ENCODE measurements around the gene NTN1.
"Not testable (repeated sequence)": the region's sequence is repeated elsewhere in the genome, so short reads cannot be mapped to it uniquely, and the experiment has no call there.

Gene NTN1

DNA sequence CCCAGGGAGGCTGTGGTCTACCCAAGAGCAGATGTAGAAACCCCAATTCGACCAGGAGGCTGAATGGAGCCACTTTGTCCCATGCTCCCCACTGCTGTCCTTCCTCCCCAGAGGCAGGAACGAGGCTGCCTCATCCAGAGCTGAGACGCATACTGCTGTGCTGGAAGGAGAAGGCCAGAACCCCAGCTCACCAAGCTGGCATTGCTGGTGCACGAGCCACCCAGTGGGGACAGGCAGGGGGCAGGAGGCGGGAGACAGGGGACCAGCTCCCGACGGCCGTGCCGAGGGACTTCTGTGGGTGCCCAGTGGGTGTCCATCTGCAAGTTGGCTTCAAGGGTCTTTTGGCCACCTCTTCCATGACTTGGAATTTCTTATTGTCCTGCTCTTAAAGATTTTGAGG lies 66.6 kb downstream of the NTN1 start:
- DNase-seq (ENCODE audit: low read depth): no peak

DNA sequence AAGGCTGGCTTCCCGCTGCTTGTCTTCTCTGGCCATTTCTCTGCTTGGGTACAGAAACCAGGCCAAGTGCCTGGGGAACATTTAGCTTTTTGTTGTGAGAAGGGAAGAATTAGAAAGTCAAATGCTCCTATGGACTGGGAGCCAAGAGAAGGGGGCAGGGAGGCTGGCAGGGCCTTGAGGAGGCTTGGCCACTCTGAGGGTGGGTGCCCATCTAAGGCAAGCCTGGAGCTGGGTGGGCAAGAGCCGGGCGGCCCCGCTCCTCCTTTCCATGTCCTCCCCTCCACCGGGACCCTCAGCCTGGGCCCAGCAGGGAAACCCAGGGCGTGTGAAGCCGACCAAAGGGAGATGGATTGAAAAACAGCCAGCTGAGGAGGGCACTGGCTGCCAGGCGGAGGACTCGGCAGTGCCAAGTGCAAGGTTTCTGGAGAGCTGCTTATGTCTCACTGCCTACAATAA lies 69.4 kb downstream of the NTN1 start:
- no peak for DNase-seq (ENCODE audit: low read depth)

DNA sequence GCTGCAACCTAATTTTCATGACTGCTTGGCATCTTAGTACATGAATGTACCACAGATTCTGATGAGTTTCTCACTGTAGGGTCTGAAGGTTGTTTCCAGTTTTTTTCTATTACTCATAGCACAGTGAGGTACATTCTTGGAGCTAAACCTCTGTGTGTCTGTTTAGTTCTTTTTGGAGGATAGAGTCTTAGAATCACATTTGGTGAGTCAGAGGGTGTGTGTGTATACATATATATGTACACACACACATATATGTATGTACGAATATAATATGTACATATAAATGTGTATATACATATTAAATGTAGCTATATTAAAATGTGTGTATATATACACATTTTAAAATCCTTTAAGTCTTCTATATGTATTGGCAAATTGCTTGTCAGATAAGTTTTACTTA lies 72.9 kb downstream of the NTN1 start:
- no peak for DNase-seq (ENCODE audit: low read depth)

DNA sequence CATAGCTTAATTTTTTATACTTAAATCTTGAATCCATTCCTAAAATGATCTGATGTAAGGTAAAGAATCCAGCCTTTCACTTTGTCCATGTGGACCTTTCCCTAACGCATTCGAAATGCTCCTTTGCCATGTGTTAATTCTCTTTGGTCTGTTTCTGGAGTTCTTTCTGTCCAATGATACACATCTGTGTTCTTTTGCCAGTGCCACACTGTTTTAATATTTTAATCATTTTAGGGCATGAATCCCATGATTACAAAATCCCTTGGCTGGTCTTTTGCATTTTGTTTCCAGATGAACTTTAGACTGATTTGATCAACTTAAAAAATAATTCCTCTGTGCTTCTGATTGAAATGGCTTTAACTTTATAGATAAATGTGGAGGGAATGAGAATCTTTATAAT lies 74.1 kb downstream of the NTN1 start:
- no peak for DNase-seq (ENCODE audit: low read depth)

DNA sequence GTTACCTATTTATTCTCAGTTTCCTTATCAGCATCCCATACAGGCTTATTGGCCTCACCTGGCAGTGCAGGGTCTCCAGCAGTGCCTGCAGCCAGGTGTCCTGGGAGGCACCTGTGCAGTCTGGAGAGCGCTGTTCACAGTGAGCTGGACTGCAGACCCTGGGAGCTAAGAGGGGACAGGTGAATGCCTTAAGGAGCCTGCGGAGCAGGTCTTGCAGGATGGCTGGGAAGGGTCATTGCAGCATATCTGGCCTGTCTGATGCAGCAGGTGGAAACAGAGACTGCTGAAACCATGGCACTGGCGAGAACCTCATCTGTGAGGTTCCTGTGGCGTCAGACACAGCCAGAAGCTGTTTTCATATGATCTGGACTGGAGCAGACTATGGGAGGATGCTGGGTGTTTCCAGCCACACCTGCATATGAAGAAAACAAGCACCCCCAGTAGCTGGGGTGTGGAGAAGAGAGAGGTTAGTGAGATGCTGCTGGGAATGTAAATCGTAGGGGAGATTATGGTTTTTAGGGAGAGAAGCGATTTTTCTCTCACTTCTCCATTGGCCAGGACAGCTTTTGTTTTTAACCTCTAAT lies 77.0 kb downstream of the NTN1 start:
- DNase-seq (ENCODE audit: low read depth): no peak

DNA sequence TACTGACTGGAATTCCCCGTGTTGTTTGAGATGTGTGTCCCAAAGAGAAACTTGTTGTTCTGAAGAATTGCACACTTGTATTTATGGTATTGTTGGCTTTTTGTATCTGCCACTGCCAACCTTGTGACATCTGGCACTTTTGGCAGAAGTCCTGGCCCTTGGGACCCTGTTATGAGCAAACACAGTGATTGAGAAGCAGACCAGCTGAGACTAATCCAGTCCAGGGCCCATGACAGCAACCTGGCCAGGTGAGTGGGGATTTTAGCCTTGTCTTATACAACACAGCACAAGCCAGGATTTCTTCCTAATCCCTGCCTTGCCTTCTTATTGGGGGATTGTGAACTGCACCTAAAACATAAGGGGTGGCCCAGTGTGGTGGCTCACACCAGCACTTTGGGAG lies 80.0 kb downstream of the NTN1 start:
- DNase-seq (ENCODE audit: low read depth): no peak

DNA sequence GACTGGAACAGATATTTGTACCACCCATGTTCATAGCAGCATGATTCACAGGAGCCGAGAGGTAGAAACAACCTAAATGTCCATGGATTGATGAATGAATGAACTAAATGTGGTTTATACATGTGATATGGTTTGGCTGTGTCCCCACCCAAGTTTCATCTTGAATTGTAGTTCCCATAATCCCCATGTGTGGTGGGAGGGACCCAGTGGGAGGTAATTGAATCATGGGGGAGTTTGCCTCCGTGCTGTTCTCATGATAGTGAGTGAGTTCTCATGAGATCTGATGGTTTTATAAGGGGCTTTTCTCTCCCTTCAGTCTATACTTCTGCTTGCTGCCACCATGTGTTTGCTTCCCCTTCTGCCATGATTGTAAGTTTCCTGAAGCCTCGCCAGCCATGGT lies 81.9 kb downstream of the NTN1 start:
- not testable (repeated sequence) for DNase-seq (ENCODE audit: low read depth)

DNA sequence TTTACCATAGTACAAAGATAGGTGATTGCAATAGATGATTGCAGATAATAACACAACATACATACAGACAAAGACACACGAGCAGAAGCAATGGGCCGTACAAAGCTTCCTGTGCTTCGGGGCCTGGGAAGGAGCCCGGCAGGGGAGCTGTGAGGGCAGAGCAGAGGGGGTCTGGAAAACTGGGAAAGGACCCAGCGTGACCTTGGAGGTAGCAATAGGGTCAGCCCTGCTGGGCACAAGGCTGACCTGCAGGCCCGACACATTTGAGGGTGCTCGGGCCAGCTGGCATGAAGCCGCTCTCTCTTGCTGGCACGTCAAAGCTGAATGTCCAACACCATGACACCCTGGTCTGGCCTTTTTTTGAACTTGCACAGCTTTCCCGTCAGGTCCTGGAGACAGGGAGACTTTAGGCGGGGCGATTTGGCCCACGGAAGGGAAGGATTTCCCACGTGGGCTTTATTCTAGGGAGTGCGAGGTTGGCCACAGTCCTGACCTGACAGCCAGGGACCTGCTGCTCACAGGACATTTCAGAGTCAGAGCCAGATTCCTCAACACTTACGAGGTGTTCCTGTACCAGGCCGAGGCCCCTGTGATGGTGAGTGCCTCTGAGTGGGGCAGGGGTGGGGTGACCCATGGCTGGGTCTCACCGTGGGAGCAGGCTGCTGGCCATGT lies 83.2 kb downstream of the NTN1 start:
- DNase-seq (ENCODE audit: low read depth): no peak

DNA sequence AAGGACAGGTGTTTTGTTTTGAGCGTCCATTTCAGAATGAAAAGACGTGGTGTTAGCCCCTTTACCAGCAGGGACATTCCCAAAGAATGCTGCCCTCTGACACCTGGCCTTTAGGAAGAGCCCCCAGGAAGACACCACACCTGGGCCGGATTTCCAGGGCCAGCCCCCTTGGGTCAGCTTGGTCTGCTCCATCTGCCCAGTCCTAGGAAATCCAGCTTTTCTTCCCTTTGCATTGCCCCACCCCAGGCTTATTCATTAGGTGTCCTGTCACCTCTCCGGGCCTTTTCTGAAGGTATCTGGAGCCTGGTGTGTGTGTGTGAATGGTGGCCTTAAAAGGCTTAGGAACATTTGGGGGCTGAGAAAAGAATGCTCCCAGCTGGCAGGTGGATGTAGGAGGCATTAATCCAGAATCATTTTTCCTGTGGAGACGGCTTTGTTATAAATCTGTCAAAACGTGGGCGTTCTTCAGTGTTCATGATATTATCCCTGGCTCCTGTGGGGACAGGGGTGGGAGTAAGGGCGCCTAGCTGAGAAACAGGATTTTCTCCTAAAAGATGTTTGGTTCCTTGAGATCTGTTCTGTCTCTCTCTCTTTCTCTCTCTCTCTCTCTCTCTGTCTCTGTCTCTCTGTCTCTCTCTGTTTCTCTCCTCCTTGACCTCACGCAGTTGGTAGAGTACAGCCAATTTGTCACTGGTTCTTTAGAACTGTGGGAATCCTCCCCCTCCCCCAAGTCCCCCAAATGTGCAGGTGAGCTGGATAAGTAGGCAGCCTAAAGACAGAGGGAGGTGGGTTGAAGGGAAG lies 84.0 kb downstream of the NTN1 start:
- DNase-seq (ENCODE audit: low read depth): no peak

DNA sequence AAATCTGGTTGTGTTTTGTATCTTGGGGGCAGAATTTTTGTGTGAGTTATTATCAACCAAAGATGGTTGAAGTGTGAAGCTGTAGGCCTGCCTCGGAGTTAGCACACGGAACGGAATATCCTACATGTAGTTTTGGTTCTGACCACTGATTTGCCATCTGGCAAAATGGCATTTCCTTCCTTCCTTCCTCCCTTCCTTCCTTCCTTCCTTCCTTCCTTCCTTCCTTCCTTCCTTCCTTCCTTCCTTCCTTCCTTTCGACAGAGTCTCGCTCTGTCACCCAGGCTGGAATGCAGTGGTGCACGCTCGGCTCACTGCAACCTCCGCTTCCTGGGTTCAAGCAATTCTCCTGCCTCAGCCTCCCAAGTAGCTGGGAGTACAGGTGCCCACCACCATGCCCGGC lies 85.0 kb downstream of the NTN1 start:
- not testable (repeated sequence) for DNase-seq (ENCODE audit: low read depth)

DNA sequence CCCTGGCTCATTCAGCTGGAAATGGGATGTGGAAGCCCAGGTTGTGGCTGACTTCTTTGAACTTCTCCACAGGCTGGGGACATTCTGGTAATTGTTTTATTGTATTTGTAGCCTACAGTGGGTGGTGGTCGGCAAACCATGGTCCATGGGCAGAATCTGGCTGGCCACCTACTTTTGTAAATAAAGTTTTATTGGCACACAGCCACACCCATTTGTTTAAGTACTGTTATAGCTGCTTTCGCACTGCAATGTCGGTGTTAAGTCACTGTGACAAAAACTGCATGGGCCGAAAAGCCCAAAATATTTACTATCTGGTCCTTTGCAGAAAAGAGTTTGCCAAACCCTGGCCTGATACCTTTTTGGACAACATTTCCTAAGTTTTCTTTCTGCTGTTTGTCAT lies 86.2 kb downstream of the NTN1 start:
- DNase-seq (ENCODE audit: low read depth): no peak

DNA sequence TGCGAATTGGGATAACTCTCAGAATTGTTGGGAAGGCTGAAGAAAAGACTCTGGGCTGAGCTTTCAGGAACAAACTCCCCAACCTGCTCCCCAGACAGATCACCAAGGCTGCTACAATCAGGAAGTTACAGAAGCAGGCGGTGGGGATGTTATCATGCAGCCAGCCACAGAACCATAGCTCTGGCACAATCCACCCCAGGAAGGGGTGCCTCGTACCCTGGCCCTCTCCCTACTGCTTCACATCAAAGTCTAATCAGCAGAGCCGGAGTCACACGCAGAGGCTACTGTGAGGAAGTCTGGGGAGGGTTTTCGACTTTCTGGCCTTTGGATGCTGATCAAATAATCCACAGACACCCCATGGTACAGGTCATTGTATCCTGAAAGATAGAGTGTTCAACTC lies 86.8 kb downstream of the NTN1 start:
- peak; percentile 58 for DNase-seq (ENCODE audit: low read depth)

DNA sequence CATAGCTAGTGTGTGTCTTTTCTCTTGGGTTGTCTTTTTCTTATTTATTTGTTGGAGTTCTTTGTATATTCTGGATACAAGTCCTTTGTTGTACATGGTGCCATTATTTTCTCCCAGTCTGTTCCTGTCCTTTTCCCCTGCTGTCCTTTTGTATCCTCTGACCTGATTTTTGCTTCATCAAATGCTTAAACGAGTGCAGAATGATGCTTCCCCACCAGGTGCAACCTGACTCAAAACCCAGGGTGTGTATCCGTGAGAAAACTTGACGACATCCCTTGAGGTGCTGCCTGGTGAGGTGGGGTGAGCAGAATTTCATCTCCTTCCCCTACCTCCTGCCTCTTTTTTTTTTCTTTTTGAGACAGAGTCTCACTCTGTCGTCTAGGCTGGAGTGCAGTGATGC lies 88.6 kb downstream of the NTN1 start:
- no peak for DNase-seq (ENCODE audit: low read depth)

DNA sequence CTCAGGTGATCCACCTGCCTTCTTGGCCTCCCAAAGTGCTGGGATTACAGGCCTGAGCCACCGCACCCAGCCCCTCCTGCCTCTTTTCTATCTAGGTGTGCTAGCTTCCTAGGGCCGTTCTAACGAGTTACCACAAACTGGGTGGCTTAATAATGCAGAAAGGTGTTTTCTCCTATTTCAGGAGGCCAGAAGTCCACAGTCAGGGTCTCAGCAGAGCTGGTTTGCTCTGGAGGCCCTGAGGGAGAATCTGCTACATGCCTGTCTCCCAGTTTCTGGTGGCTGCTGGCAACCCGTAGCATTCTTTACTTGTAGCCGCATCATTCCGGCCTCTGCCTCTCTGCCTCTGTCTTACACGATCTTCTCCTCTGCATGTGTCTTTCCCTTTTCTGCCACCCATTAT lies 89.2 kb downstream of the NTN1 start:
- no peak for DNase-seq (ENCODE audit: low read depth)

DNA sequence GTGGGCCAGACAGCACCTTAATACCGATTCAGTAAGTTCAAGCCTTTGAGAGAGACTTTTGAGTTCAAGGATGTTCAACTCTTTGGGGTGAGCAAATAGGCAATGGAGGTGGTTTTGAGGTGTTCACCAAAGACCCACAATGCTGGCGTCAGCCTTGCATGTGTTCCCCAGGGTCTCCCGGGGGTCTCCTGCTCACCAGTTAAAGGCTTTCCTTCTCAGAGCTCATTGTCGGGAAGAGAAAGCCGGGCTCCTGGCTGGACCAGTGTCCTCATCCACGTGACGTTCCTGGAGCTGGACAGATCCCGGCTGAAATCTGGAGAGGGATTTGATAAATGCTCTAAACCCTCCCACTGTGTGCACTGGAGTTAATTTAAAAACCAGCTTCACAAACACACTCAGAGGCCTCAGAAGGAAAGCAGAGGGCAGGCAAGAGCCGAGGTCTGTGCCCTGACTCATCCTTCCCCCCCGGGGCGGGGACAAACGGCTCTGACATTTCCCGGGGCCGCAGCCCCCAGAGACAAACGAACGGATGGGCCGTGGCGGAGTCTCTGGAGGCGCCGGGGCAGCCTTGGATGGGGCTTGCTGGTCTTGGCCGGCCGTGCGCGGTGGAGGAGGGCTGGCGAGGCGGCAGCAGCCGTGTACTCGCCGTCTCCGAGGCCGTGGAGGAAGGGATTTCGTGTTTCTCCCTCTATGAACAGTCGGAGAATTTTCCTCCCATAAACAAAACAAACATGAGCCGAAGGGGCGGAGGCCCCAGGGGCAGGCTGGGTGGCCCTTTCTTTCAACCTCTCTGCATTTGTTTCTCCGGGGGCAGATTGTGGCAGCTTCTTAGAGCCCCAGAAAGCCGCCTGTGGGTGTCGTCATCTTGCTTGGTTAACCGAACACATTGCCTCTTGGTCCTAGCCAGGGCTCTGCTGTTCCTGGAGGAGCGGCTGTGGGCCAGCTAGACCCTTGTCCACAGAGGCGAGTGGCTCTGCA lies 94.2 kb downstream of the NTN1 start:
- DNase-seq (ENCODE audit: low read depth): peak; percentile 26

DNA sequence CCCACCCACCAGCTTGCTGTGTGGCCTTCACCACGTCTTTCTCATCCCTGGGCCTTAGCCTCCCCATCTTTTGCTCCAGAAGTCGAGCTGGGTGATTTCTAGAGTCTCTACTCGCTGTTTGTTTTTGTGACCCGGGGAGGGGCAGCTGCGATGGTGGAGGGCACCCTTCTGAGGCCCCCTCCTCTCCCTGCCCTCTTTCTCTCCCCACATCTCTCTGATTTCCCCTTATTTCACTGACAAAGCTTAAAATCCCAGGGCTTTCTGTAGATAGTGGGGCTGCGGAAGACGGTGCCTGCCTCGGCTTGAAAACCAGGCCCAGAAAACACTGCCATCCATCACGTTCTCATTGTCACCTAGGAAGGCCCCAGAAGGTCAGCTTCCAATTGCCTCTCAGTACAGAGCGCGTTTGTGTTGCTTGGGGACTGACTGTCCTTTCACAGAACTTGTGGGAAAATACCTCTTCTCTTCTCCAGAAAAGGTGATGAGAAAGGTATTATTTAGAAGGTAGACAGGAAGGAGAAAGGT lies 95.1 kb downstream of the NTN1 start:
- DNase-seq (ENCODE audit: low read depth): no peak

DNA sequence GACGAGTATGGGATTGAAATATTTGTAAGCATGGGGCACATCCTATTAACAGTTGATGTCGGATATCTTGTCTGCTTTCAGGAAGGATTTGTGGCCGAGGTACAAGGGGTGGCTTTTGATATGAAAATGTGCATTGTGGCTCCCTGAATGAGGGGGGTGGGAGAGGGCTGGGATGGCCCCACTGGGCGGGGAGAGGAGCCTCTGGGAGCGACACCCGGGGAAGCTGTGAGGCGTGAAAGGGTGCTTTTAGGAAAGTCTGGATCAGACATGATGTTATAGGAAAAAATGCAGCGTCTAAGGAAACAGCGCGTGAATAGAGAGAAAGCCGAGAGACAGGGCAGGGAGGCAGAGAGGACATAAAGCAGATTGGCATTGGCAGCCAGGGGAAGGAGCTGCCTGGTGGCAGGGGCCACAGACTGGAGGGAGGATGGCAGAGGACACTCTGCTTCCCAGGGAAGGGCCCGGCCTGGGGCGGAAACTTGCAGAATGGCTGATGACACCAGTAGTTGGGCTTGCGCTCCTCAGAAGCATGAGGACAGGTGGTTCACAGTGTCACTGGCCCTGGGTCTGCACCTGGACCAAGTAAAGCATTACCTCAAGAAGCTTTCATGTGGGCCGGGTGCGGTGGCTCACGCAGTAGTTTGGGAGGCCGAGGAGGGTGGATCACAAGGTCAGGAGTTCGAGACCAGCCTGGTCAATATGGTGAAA lies 95.7 kb downstream of the NTN1 start:
- no peak for DNase-seq (ENCODE audit: low read depth)

DNA sequence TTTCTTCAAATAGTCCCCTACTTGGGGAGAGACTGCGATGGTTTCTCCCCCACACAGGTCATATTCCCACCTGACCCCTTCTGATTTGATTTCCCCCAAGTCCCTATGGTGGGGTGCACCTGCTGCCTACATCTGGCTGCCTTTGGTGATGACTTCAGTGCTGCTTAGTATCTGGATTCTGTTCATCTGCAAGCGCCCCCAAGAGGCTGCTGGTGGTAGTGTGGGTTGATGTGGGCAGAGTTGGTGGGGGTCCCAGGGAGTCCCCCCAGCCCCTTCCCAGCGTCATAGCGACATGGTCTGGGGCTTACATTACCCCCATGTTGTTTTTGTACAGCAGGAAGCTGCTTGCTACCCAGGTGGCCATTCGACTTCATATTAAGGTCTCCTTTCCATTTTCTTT lies 99.2 kb downstream of the NTN1 start:
- DNase-seq (ENCODE audit: low read depth): no peak

DNA sequence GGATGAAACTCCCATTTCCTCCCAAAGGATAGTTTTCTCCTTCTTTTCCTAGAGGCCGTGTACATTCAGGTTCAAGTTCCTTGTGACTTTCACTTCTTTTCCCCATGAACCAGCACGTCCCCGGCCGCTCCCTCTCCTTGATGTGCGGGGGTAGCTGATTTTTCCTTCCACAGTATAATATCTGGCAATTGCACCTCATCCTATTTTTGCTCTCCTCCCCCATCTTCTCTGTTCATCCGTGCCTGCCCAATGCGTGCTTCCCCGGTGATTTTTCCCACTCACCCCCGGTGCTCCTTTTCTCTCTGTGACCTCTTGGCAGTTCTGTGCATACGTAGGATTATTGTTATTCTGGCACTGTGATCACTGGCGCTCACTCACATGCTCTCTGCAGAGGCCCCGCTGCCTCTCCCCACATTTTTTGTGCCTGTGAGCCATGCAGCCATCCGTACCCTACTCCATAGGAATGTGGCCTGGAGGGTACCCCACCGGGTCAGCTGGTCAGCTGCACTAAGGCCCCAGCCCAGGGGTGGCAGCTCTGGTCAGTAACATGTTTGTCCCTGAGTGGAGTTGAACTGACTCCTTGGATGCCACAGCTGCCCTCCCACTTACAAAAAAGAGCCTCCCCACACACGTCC lies 100.0 kb downstream of the NTN1 start:
- DNase-seq (ENCODE audit: low read depth): no peak

DNA sequence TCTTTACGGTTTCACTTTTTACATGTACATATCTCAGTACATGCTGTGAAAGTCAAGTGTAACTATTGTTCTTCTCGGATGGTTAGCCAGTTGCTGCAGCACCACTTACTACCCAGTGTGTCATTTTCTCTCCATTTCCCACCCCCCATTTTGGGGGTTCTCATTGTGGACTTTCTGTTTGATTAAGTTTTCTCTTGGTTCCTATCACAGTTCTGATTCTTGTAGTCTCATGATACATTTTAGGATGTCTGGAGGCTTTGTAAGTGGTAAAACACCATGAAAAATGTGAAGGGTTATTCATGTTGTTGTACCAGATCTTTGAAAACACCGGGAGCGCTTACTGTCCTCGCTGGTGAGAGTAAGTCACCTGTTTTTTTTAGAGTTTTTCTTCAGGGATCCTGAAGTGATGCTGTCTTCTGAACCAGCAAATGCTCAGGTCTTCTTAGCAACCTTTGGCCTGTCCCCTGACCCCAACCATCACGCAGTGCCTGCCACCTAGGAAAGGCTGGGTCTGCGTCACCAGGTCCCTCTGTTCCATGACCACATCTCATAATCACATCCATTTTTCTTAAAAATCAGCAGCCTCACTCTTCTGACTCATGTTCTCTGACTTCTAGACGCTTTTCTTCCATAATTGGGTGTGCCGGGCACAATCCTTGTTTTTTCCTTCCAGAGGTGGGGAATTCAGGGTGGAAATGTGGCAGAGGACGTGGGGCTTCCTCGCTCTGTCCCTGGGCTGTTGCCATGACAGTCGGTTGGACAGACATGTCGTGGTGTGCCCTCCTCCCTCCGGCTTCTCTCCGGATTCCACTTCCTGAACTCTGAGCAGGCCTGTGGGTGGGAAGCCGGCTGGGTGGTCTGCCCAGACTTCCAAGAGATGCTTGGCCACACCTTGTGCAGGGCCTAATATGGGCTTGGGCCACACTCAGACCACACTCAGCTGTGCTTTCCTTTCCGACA lies 102.6 kb downstream of the NTN1 start:
- DNase-seq (ENCODE audit: low read depth): no peak

Data from CMK (cell line).